Measurements from ENCODE around the gene CDKN2AIP. TPM values are rescaled to one million over a fixed set of nuclear protein-coding genes. Genes with fewer than 3 reads are reported as not detected.

Gene CDKN2AIP
- 11.2 and 14.0 TPM in 2 replicates for total RNA-seq

GRCh38 chr4:183444214-183445096 is at the start of gene CDKN2AIP:
TSS of gene CDKN2AIP (plus strand) at chr4:183444636. CDS start at chr4:183444798, 162 bp downstream.

Other genes starting within 250 kb of the CDKN2AIP start
- gene CLDN22, start 124.4 kb upstream of the CDKN2AIP start, total RNA-seq = not detected in 2 replicates
- gene CLDN24, start 122.2 kb upstream of the CDKN2AIP start, total RNA-seq = not detected in 2 replicates
- gene ING2, start 60.4 kb downstream of the CDKN2AIP start, total RNA-seq = 13.9 and 17.5 TPM in 2 replicates
- gene RWDD4, start 214.5 kb downstream of the CDKN2AIP start, total RNA-seq = 25.4 and 31.5 TPM in 2 replicates
- gene TRAPPC11, start 214.7 kb downstream of the CDKN2AIP start, total RNA-seq = 27.0 and 28.7 TPM in 2 replicates